ENCODE data around the gene CDHR1.

DNA sequence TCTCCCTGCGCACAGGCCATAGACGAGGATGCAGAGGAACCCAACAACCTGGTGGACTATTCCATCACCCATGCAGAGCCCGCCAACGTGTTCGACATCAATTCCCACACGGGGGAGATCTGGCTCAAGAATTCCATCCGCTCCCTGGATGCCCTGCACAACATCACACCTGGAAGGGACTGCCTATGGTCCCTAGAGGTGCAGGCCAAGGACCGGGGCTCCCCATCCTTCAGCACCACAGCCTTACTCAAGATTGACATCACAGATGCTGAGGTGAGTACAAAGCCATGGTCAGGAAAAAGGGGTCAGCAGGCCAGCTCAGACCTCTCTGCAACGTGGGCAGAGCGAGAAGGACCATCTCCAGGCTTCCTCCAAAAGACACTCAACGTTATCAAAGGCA lies 18.7 kb downstream of the CDHR1 start:
- TF ChIP-seq, protein P1, sequence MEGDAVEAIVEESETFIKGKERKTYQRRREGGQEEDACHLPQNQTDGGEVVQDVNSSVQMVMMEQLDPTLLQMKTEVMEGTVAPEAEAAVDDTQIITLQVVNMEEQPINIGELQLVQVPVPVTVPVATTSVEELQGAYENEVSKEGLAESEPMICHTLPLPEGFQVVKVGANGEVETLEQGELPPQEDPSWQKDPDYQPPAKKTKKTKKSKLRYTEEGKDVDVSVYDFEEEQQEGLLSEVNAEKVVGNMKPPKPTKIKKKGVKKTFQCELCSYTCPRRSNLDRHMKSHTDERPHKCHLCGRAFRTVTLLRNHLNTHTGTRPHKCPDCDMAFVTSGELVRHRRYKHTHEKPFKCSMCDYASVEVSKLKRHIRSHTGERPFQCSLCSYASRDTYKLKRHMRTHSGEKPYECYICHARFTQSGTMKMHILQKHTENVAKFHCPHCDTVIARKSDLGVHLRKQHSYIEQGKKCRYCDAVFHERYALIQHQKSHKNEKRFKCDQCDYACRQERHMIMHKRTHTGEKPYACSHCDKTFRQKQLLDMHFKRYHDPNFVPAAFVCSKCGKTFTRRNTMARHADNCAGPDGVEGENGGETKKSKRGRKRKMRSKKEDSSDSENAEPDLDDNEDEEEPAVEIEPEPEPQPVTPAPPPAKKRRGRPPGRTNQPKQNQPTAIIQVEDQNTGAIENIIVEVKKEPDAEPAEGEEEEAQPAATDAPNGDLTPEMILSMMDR (IDR thresholded peaks at IDR 0.05): no peak
- TF ChIP-seq SIN3A (IDR thresholded peaks at IDR 0.05; ENCODE audit: borderline replicate concordance, insufficient read depth, low read depth, low read length) (no peak), POLR2AphosphoS5 (IDR thresholded peaks at IDR 0.05; ENCODE audit: low read depth, low read length) (no peak), TCF7L2 (IDR thresholded peaks at IDR 0.05; ENCODE audit: low read depth, low read length) (no peak)
- TF ChIP-seq, protein P2, sequence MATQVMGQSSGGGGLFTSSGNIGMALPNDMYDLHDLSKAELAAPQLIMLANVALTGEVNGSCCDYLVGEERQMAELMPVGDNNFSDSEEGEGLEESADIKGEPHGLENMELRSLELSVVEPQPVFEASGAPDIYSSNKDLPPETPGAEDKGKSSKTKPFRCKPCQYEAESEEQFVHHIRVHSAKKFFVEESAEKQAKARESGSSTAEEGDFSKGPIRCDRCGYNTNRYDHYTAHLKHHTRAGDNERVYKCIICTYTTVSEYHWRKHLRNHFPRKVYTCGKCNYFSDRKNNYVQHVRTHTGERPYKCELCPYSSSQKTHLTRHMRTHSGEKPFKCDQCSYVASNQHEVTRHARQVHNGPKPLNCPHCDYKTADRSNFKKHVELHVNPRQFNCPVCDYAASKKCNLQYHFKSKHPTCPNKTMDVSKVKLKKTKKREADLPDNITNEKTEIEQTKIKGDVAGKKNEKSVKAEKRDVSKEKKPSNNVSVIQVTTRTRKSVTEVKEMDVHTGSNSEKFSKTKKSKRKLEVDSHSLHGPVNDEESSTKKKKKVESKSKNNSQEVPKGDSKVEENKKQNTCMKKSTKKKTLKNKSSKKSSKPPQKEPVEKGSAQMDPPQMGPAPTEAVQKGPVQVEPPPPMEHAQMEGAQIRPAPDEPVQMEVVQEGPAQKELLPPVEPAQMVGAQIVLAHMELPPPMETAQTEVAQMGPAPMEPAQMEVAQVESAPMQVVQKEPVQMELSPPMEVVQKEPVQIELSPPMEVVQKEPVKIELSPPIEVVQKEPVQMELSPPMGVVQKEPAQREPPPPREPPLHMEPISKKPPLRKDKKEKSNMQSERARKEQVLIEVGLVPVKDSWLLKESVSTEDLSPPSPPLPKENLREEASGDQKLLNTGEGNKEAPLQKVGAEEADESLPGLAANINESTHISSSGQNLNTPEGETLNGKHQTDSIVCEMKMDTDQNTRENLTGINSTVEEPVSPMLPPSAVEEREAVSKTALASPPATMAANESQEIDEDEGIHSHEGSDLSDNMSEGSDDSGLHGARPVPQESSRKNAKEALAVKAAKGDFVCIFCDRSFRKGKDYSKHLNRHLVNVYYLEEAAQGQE (IDR thresholded peaks at IDR 0.05; ENCODE audit: insufficient read depth in 1 of 2, low read depth in 2 of 2, low read length in 1 of 2): no peak

Measured in Panc1 (cell line).